Breast epithelium (tissue), 3 donors: Measurements from ENCODE around the gene KRTAP22-1.

Experiments
- POLR2A ChIP-seq: fragments of 450-650 bp; IDR thresholded peaks from one replicate; pipeline ENCODE4 v1.6.1; 2016; ENCODE audit warnings: antibody characterized with exemption, mild to moderate bottlenecking, moderate library complexity
- TF ChIP-seq, protein P1 (sequence below), 3 donors: fragments of 450-650 bp; IDR thresholded peaks; one replicate each; pipeline ENCODE4 v1.5.1; 2016 to 2017; ENCODE audit warnings: antibody characterized with exemption in 3 of 3, mild to moderate bottlenecking in 3 of 3, moderate library complexity in 3 of 3

DNA sequence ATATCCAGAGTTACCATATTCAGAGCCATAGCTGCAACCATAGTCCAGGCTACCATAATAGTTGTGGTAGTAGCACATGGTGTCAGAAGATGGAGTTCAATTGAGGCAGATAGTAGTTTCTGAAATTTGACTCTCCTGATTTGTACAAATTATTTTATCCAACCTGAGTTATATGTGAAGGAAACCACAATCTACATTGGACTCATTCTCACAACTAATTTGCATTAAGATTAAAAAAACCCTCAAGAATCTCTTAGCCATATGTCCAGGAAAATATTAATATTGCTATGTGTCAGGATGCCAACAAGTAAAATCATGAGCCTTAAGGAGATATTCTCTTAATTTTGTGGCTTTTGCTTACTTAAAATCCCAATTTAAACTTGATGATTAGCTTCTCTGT is 10.6 kb upstream of the KRTAP22-1 start, which contains the start of gene KRTAP22-2:
- TF ChIP-seq, protein P1, sequence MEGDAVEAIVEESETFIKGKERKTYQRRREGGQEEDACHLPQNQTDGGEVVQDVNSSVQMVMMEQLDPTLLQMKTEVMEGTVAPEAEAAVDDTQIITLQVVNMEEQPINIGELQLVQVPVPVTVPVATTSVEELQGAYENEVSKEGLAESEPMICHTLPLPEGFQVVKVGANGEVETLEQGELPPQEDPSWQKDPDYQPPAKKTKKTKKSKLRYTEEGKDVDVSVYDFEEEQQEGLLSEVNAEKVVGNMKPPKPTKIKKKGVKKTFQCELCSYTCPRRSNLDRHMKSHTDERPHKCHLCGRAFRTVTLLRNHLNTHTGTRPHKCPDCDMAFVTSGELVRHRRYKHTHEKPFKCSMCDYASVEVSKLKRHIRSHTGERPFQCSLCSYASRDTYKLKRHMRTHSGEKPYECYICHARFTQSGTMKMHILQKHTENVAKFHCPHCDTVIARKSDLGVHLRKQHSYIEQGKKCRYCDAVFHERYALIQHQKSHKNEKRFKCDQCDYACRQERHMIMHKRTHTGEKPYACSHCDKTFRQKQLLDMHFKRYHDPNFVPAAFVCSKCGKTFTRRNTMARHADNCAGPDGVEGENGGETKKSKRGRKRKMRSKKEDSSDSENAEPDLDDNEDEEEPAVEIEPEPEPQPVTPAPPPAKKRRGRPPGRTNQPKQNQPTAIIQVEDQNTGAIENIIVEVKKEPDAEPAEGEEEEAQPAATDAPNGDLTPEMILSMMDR (IDR thresholded peaks at IDR 0.05), result no peak
- no peak for TF ChIP-seq POLR2A
